ENCODE measurements around the gene YY2. TPM values are rescaled to one million over a fixed set of nuclear protein-coding genes. Genes with fewer than 3 reads are reported as not detected.

YY2 gene
- total RNA-seq, 4 donors from 2014 or later, result 1.2 to 2.4 (median 1.6) TPM; not detected in 1

GRCh38 chrX:21907260-21907659, 51.5 kb downstream of the YY2 start:
- Histone ChIP-seq H3K4me3 (no peak overlapping the region), H3K4me1 (no peaks in the 10 kb centered on the region), H3K27ac (no peak overlapping the region), H3K9me3 (no peaks in the 10 kb centered on the region), H3K27me3 (no peaks in the 10 kb centered on the region), H3K36me3 (no peaks in the 10 kb centered on the region)
- TF ChIP-seq POLR2A (IDR thresholded peaks at IDR 0.05), result no peak
- no peak for TF ChIP-seq EP300 (IDR thresholded peaks at IDR 0.05; ENCODE audit: low read depth)
- TF ChIP-seq, protein P1, sequence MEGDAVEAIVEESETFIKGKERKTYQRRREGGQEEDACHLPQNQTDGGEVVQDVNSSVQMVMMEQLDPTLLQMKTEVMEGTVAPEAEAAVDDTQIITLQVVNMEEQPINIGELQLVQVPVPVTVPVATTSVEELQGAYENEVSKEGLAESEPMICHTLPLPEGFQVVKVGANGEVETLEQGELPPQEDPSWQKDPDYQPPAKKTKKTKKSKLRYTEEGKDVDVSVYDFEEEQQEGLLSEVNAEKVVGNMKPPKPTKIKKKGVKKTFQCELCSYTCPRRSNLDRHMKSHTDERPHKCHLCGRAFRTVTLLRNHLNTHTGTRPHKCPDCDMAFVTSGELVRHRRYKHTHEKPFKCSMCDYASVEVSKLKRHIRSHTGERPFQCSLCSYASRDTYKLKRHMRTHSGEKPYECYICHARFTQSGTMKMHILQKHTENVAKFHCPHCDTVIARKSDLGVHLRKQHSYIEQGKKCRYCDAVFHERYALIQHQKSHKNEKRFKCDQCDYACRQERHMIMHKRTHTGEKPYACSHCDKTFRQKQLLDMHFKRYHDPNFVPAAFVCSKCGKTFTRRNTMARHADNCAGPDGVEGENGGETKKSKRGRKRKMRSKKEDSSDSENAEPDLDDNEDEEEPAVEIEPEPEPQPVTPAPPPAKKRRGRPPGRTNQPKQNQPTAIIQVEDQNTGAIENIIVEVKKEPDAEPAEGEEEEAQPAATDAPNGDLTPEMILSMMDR (IDR thresholded peaks at IDR 0.05), result no peak
- no peak for TF ChIP-seq POLR2AphosphoS5 (IDR thresholded peaks at IDR 0.05)
- intact Hi-C loops (cut with DNase I; ENCODE audit: low total_unique reads), result no loop called here
- no peak for DNase-seq
- WGBS, 2 donors (ENCODE audit: low coverage in 1 of 2), result 56% methylated on average over 1 of the region's 1 CpG; no CpG with 5 or more reads in 1 of the 2 donors
- in situ Hi-C loops (cut with MboI; ENCODE audit: low pct_ligation_motif_present in 1 of 4, low pct_unique_long_range_greater_than_20kb in 1 of 4, low sequenced_read_pairs in 3 of 4), result no loop called here

Small RNAs within 50 kb of the gene (small RNA-seq; reads per million reads assigned to genes)
- 0 reads per million in 4 donors for gene U73479.1

Other genes starting within 250 kb of the YY2 start
- gene KLHL34, start 197.7 kb upstream of the YY2 start, total RNA-seq, result 1 to 10 TPM in 3 of 4 donors, under 1 TPM in 1; 0.20 to 3.7 (median 1.8) TPM
- 1 to 10 TPM in 2 of 4 donors, not detected in 2; 1.7 to 6.1 TPM for gene SMPX, start 97.9 kb upstream of the YY2 start, total RNA-seq
- 1 to 10 TPM; 1.8 to 7.8 (median 4.7) TPM for gene MBTPS2, start 16.4 kb upstream of the YY2 start, total RNA-seq
- 10 to 100 TPM; 32.4 to 95.4 (median 43.8) TPM for gene SMS, start 84.7 kb downstream of the YY2 start, total RNA-seq
- gene PHEX, start 176.3 kb downstream of the YY2 start, total RNA-seq, result under 1 TPM in 2 of 4 donors, not detected in 2; 0.14 to 0.20 TPM

All from transverse colon (tissue), 4 donors.